ENCODE data around the gene LAMA1. TPM values are rescaled to one million over a fixed set of nuclear protein-coding genes. Genes with fewer than 3 reads are reported as not detected.

The LAMA1 gene
- total RNA-seq, 1 donor from 2014 or later: 0.65 TPM

DNA sequence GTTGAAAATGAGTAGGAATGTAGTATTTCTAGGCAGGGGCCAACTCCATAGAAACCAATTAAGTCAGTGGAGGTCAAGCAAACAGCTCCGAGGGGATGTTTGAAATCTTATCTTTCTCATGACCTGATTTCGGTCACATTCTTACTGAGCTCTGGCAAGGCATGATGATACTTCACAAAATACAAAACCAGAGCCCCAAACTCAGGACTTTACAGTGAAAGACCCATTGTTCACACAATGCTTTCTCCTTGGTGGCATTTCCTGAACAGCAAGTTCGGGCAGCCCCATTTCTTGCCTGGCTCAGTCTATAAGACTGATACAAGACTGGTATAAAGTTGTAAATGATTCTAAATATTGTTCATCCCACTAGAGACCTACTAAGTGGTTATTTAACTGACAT lies 53.3 kb downstream of the LAMA1 start:
- no peak for DNase-seq
- no peak overlapping the region for H3K4me3 ChIP-seq
- H3K27ac ChIP-seq: no peak overlapping the region
- TF ChIP-seq, protein P1, sequence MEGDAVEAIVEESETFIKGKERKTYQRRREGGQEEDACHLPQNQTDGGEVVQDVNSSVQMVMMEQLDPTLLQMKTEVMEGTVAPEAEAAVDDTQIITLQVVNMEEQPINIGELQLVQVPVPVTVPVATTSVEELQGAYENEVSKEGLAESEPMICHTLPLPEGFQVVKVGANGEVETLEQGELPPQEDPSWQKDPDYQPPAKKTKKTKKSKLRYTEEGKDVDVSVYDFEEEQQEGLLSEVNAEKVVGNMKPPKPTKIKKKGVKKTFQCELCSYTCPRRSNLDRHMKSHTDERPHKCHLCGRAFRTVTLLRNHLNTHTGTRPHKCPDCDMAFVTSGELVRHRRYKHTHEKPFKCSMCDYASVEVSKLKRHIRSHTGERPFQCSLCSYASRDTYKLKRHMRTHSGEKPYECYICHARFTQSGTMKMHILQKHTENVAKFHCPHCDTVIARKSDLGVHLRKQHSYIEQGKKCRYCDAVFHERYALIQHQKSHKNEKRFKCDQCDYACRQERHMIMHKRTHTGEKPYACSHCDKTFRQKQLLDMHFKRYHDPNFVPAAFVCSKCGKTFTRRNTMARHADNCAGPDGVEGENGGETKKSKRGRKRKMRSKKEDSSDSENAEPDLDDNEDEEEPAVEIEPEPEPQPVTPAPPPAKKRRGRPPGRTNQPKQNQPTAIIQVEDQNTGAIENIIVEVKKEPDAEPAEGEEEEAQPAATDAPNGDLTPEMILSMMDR (IDR thresholded peaks at IDR 0.05): no peak
- ATAC-seq: no peak
- H3K36me3 ChIP-seq: no peaks in the 10 kb centered on the region
- intact Hi-C loops (cut with DNase I): no loop called here
- H3K27me3 ChIP-seq (ENCODE audit: low read depth): no peaks in the 10 kb centered on the region
- H3K9me3 ChIP-seq: no peaks in the 10 kb centered on the region
- no peaks in the 10 kb centered on the region for H3K4me1 ChIP-seq

DNA sequence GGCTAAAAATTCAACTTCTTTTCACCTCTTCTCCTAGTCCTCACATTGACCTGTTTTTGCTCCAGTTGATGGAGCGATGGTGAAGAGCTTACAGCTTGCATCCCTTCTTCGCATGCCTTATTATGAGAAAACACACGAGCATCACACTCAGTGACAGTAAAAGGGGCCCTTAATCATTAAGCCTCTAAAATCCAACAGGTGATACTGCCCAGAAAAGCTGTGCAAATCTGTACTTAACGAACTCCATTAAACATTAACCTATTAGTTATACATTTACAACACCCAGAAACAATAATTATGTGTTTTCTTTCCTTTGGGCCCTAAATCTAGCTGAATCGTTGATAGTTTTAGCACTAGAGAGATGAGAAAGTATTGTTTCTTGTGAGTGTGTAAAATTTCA lies 54.8 kb downstream of the LAMA1 start:
- DNase-seq (no peak), ATAC-seq (no peak)
- H3K4me3 ChIP-seq: no peak overlapping the region
- H3K4me1 ChIP-seq: no peaks in the 10 kb centered on the region
- intact Hi-C loops (cut with DNase I): no loop called here
- H3K9me3 ChIP-seq: no peaks in the 10 kb centered on the region
- H3K27me3 ChIP-seq (ENCODE audit: low read depth): no peaks in the 10 kb centered on the region
- no peak overlapping the region for H3K27ac ChIP-seq
- TF ChIP-seq, protein P1 (IDR thresholded peaks at IDR 0.05): no peak
- no peaks in the 10 kb centered on the region for H3K36me3 ChIP-seq

DNA sequence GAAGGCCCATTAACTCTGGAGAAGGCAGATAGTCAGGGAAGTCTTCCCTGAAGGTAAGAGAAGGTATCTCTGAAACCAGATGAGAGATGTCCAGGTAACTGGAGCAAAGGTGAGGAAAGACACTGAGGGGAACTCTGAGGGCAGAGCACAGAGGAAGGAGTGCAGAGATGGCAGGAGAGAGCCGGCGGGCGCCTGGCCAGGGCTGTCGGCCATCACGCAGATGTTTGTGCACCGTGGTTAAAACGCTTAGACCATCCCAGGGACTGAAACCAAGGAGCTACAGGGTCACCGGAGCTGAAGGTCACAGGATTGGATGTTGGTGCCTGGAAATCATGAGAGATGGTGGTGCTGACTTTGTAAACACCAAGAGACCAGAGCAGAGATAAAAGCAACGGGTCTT lies 55.4 kb downstream of the LAMA1 start:
- intact Hi-C loops (cut with DNase I): no loop called here
- no peaks in the 10 kb centered on the region for H3K9me3 ChIP-seq

DNA sequence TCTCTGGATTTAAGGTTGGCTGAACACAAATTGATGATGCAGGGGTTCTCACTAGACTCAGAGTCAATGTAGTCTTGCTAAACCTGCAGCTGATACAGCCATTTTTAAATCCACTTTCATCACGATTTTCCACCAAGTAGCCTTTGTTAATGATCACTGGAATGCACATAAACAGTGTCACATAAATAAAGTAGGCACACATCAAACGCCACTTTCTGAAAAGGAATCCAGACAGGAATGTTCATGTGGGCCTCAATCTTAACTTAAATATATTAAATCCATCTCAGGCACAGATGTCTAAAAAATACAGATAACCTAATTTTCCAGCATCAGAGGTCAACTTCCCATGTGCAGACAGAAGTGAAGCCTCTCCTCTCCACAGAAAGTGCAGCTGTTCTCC lies 58.3 kb downstream of the LAMA1 start:
- TF ChIP-seq, protein P1 (IDR thresholded peaks at IDR 0.05): no peak
- intact Hi-C loops (cut with DNase I): no loop called here
- no peaks in the 10 kb centered on the region for H3K36me3 ChIP-seq
- no peak overlapping the region for H3K4me3 ChIP-seq
- ATAC-seq (no peak), DNase-seq (no peak)
- H3K27me3 ChIP-seq (ENCODE audit: low read depth): no peaks in the 10 kb centered on the region
- no peaks in the 10 kb centered on the region for H3K9me3 ChIP-seq
- H3K4me1 ChIP-seq: no peaks in the 10 kb centered on the region
- no peak overlapping the region for H3K27ac ChIP-seq

More for the DNA sequence above, 55.4 kb downstream of the LAMA1 start:
- Histone ChIP-seq H3K27me3 (ENCODE audit: low read depth) (no peaks in the 10 kb centered on the region), H3K4me3 (no peak overlapping the region), H3K4me1 (no peaks in the 10 kb centered on the region), H3K36me3 (no peaks in the 10 kb centered on the region), H3K27ac (no peak overlapping the region)
- ATAC-seq (no peak), DNase-seq (no peak)
- TF ChIP-seq, protein P1 (IDR thresholded peaks at IDR 0.05): no peak

DNA sequence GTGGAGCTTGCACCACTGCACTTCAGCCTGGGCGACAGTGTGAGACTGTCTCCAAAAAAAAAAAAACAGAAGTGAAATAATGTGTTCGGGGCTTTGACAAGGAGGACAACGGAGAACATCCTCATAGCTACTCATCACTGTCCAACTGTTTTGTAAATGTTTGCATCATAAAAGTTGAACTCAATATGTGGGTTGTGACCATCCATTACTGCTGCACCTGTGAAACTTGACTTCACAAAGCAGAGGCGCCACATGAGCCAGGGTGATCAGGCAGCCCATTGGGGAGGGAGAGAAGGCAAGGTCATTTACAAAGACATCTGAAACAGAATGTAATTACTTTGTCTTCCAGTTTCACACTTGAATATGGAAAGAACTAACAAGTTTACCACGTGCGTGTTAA lies 61.6 kb downstream of the LAMA1 start:
- TF ChIP-seq, protein P1 (IDR thresholded peaks at IDR 0.05): no peak
- Histone ChIP-seq H3K9me3 (no peaks in the 10 kb centered on the region), H3K4me3 (no peak overlapping the region), H3K36me3 (no peaks in the 10 kb centered on the region), H3K4me1 (no peaks in the 10 kb centered on the region), H3K27ac (no peak overlapping the region), H3K27me3 (ENCODE audit: low read depth) (no peaks in the 10 kb centered on the region)
- ATAC-seq: no peak
- no peak for DNase-seq
- intact Hi-C loops (cut with DNase I): no loop called here

DNA sequence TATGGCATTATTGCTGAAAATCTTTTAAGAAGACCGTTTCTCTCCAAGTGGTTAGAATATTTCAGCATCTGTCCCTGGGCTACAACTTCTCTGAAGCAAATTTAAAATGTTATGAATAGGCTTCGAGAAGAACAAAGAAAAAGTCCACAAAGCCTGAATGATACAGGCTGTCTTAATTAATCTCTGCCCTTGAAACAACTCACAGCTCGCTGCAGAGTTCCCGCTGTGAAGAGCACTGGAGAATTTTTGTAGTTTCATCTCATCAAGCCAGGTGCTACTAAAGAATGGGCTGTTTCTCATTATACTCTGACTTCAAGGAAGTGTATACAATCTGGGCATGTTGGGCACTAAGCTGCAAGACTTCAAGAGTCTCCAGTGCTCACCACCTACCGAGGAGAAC lies 67.6 kb downstream of the LAMA1 start:
- Histone ChIP-seq H3K27ac (no peak overlapping the region), H3K36me3 (no peaks in the 10 kb centered on the region), H3K9me3 (no peaks in the 10 kb centered on the region), H3K4me3 (no peak overlapping the region), H3K27me3 (ENCODE audit: low read depth) (no peaks in the 10 kb centered on the region), H3K4me1 (no peaks in the 10 kb centered on the region)
- ATAC-seq (no peak), DNase-seq (no peak)
- TF ChIP-seq, protein P1 (IDR thresholded peaks at IDR 0.05): no peak
- intact Hi-C loops (cut with DNase I): no loop called here
